K562 (cell line): ENCODE measurements around the gene CA6.

Experiments
- ATF2 ChIP-seq: sonication (generic); formaldehyde crosslinking; IDR thresholded peaks from 2 replicates; pipeline ENCODE4 v1.8.1; 2022; ENCODE audit warnings: missing genetic modification reagents
- GABPA ChIP-seq: fragments of 200-800 bp; sonication (Bioruptor generic); conservative IDR thresholded peaks from 2 replicates; pipeline ENCODE4 v1.6.1; 2016; ENCODE audit warnings: low read depth, missing genetic modification characterization, missing compliant biosample characterization
- HIVEP1 ChIP-seq: fragments of 250-450 bp; sonication (Bioruptor Pico); IDR thresholded peaks from 2 replicates; pipeline ENCODE4 v1.4.0; 2020; ENCODE audit warnings: mild to moderate bottlenecking
- REST ChIP-seq, 2 experiments: fragments of 450-650 bp; formaldehyde crosslinking in 1 of 2; IDR thresholded peaks; 2 replicates each; pipeline versions ENCODE4 v1.4.0 to v1.6.1; 2014 to 2020; ENCODE audit warnings: mild to moderate bottlenecking in 2 of 2, borderline replicate concordance in 1 of 2, low read depth in 1 of 2
- ZNF586 ChIP-seq: fragments of 450-650 bp; formaldehyde crosslinking; conservative IDR thresholded peaks from 2 replicates; pipeline ENCODE4 v1.4.0; 2020; ENCODE audit warnings: mild to moderate bottlenecking, moderate library complexity
- TF ChIP-seq, protein P1 (sequence below): fragments of 450-650 bp; IDR thresholded peaks from 2 replicates; pipeline ENCODE4 v1.6.1; 2016; ENCODE audit warnings: antibody characterized with exemption

DNA sequence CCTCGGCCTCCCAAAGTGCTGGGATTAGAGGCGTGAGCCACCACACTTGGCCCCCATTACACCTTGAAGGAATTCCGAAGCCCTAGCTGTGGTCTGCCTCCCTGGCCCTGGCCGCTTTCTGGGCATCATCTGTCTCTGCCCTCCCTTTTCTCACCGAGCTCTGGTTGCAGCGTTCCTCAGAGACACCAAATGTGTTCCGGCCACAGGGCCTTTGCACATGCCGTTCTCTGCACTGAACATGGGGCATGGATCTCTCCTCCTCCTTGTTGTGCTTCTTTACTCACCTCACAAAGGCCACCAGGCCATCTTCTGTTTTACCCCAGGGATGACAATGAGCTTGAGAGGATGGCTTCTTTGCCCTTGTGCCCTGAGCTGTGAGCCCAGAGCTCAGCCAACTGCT is 39.3 kb downstream of the CA6 start:
- TF ChIP-seq HIVEP1 (no peak), REST (IDR thresholded peaks at IDR 0.05; ENCODE audit: borderline replicate concordance) (no peak), REST (CRISPR knock-in tag; IDR thresholded peaks at IDR 0.05; ENCODE audit: low read depth) (no peak), GABPA (tag) (no peak), ATF2 (CRISPR knock-in tag) (no peak), ZNF586 (CRISPR knock-in tag) (no peak)
- TF ChIP-seq, protein P1, sequence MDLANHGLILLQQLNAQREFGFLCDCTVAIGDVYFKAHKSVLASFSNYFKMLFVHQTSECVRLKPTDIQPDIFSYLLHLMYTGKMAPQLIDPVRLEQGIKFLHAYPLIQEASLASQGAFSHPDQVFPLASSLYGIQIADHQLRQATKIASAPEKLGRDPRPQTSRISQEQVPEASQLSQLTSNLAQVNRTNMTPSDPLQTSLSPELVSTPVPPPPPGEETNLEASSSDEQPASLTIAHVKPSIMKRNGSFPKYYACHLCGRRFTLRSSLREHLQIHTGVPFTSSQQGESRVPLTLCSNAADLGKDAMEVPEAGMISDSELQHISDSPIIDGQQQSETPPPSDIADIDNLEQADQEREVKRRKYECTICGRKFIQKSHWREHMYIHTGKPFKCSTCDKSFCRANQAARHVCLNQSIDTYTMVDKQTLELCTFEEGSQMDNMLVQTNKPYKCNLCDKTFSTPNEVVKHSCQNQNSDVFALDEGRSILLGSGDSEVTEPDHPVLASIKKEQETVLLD: no peak
